ENCODE measurements around the gene CTU1. TPM values are rescaled to one million over a fixed set of nuclear protein-coding genes. Genes with fewer than 3 reads are reported as not detected.
A peak's percentile ranks its signal among the peaks of the same experiment; 100 is the strongest.

The CTU1 gene
- 10 to 100 TPM in 1 of 4 donors, 1 to 10 TPM in 2, not detected in 1; 7.8 to 27.7 (median 8.4) TPM for total RNA-seq

DNA sequence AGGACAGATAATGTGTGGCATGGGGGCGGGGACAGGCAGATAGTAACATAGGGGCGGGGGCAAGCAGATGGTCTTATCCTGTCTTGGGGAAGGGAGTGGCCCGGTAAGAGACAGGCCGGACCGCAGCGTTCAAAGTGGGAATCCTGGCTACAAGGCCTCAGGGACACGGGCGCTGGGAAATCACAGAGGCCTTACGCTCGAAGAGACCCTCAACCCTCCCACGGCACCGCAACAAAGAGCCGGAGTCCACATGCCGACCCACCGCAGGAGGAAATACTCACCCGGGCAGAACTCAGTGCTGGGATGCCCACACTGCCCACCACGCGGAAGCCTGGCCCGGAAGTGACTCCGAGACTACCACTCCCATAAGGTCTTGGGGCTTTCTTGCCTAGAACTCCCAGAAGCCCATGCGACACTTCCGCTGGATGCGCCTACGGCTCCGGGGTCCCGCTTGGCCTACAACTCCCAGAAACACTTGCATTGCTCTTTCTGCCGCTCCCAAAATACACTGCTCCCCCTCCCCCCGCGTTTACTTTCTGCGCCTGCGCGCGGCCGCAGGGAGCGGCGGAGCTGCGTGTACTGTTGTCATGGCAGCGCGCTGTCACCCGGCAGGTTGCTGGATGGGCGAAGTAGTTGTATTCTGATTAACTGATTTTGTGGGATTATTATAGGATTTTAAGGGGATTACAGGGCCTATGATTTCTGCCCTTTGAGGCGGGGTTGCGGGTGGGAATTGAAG lies at the start of gene CTU1:
Gene CTU1 (minus strand): TSS at position 344 of the 739 bp plus-strand sequence. CDS start 3,840 bp downstream, outside the sequence.
- no peaks in the 10 kb centered on the region for H3K9me3 ChIP-seq
- H3K4me1 ChIP-seq: peaks cover 7 to 8% of the 10 kb centered on the region in 2 donors
- H3K4me3 ChIP-seq: peak within 1 kb of the TSS; percentile 75 to 97
- no peaks in the 10 kb centered on the region for H3K27me3 ChIP-seq
- DNase-seq: peak; percentile 98 to 99
- intact Hi-C loops (cut with DNase I; ENCODE audit: low total_unique reads): no loop called here
- H3K27ac ChIP-seq: peak within 1 kb of the TSS; percentile 61 to 71
- H3K36me3 ChIP-seq: no peaks in the 10 kb centered on the region
- TF ChIP-seq, protein P1, sequence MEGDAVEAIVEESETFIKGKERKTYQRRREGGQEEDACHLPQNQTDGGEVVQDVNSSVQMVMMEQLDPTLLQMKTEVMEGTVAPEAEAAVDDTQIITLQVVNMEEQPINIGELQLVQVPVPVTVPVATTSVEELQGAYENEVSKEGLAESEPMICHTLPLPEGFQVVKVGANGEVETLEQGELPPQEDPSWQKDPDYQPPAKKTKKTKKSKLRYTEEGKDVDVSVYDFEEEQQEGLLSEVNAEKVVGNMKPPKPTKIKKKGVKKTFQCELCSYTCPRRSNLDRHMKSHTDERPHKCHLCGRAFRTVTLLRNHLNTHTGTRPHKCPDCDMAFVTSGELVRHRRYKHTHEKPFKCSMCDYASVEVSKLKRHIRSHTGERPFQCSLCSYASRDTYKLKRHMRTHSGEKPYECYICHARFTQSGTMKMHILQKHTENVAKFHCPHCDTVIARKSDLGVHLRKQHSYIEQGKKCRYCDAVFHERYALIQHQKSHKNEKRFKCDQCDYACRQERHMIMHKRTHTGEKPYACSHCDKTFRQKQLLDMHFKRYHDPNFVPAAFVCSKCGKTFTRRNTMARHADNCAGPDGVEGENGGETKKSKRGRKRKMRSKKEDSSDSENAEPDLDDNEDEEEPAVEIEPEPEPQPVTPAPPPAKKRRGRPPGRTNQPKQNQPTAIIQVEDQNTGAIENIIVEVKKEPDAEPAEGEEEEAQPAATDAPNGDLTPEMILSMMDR (IDR thresholded peaks at IDR 0.05): peak in 2 of 4 experiments; percentile 16 to 54
- peak; percentile 18 to 50 for TF ChIP-seq POLR2A (IDR thresholded peaks at IDR 0.05)

DNA sequence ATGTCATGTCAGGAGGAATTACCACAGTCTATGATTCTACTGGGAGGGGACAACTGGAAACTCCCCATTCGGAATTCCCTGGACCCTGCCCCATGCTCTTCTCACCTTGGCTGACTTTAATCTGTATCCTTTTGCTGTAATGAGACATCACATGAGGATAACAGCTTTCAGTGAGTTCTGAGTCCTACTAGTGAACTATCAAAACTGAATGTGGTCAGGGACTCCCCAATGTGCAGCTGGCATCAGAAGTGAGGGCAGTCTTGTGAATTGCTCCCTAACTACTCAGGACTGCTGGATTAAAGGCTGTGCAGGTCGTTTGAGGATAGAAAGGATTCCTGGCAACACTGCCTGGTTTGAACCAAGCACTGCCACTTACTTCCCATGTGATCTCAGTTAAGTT lies 49.1 kb upstream of the CTU1 start:
- no peaks in the 10 kb centered on the region for H3K27me3 ChIP-seq
- H3K4me3 ChIP-seq: no peak overlapping the region
- no peaks in the 10 kb centered on the region for H3K9me3 ChIP-seq
- no peaks in the 10 kb centered on the region for H3K4me1 ChIP-seq
- no peak for DNase-seq
- no peak overlapping the region for H3K27ac ChIP-seq
- intact Hi-C loops (cut with DNase I; ENCODE audit: low total_unique reads): loop anchor here (10.0 kb wide), 1 partner anchor 132 kb away; the partner anchor contains the start of gene KLK11
- TF ChIP-seq, protein P1 (IDR thresholded peaks at IDR 0.05): no peak
- TF ChIP-seq POLR2A (IDR thresholded peaks at IDR 0.05): no peak
- H3K36me3 ChIP-seq: no peaks in the 10 kb centered on the region

DNA sequence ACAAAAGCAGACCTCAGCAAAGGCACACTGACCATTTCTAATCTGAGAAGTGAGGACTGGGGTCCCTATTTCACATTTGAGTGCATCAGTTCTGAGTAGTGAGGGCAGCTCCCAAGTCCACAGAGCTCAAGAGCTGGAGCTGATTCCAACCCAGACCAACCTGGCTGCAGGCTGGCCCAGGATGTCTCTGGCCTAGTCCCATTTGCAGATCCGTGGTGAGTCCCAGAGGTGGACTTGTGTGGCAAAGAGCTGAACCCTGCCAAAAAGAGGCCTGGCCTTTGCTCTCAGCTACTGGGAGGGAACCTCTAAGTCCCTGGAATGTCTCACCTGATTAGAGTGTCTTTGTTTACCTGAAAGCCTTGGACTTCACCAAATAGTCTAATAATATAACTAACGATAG lies 48.5 kb upstream of the CTU1 start:
- no peaks in the 10 kb centered on the region for H3K4me1 ChIP-seq
- no peaks in the 10 kb centered on the region for H3K9me3 ChIP-seq
- H3K36me3 ChIP-seq: no peaks in the 10 kb centered on the region
- no peaks in the 10 kb centered on the region for H3K27me3 ChIP-seq
- intact Hi-C loops (cut with DNase I; ENCODE audit: low total_unique reads): loop anchor here (10.0 kb wide), 1 partner anchor 132 kb away; the partner anchor contains the start of gene KLK11
- no peak for DNase-seq
- H3K27ac ChIP-seq: no peak overlapping the region
- TF ChIP-seq, protein P1 (IDR thresholded peaks at IDR 0.05): no peak
- TF ChIP-seq POLR2A (IDR thresholded peaks at IDR 0.05): no peak
- no peak overlapping the region for H3K4me3 ChIP-seq

DNA sequence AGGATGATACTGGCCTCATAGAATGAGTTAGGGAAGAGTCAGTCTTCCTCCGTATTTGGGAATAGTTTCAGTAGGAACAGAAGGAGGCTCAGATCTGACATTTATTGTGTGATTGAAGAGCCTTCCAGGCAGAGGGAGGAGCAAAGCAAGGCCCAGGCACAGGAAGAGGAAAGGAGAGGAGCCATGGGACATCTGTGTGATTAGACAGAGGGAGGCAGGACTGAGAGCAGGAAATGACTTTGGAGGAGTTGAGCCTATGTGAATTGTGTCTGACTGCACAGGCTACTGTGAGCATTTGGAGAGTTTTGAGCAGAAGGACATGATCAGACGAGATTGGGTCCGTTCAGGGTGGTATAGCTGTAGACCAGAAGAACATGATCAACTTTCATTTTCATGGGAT lies 42.4 kb upstream of the CTU1 start:
- DNase-seq: no peak
- Histone ChIP-seq H3K27me3 (no peaks in the 10 kb centered on the region), H3K27ac (no peak overlapping the region), H3K36me3 (no peaks in the 10 kb centered on the region), H3K4me1 (no peaks in the 10 kb centered on the region), H3K9me3 (no peaks in the 10 kb centered on the region), H3K4me3 (no peak overlapping the region)
- TF ChIP-seq, protein P1 (IDR thresholded peaks at IDR 0.05): no peak
- TF ChIP-seq POLR2A (IDR thresholded peaks at IDR 0.05): no peak
- intact Hi-C loops (cut with DNase I; ENCODE audit: low total_unique reads): loop anchor here (10.0 kb wide), 1 partner anchor 126 kb away; the partner anchor contains the start of gene KLK11

DNA sequence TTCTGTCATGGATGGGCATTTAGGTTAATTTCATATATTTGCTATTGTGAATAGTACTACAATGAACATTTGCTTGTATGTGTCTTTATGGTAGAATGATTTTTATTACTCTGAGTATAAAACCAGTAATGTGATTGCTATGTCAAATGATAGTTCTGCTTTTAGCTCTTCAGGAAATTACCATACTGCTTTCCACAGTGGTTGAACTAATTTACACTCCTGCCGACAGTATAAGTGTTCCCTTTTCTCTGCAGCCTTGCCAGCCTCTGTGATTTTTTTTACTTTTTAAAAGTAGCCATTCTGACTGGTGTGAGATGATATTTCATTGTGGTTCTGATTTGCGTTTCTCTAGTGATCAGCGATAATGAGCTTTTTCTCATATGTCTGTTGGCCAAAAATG lies 40.4 kb upstream of the CTU1 start:
- TF ChIP-seq, protein P1 (IDR thresholded peaks at IDR 0.05): no peak
- no peak for TF ChIP-seq POLR2A (IDR thresholded peaks at IDR 0.05)
- Histone ChIP-seq H3K9me3 (no peaks in the 10 kb centered on the region), H3K27ac (no peak overlapping the region), H3K36me3 (no peaks in the 10 kb centered on the region), H3K27me3 (no peaks in the 10 kb centered on the region), H3K4me1 (no peaks in the 10 kb centered on the region), H3K4me3 (no peak overlapping the region)
- no peak for DNase-seq
- intact Hi-C loops (cut with DNase I; ENCODE audit: low total_unique reads): no loop called here

Data from uterus (tissue), 4 donors.